Gastroesophageal sphincter (tissue), 4 donors: Measurements from ENCODE around the gene CLIP1. TPM values are rescaled to one million over a fixed set of nuclear protein-coding genes. Genes with fewer than 3 reads are reported as not detected.

ENCODE experiments used
- ATAC-seq: fragments of 150-250 bp; one replicate; pipeline ENCODE4 v1.9.1; 2016; ENCODE audit warnings: mild to moderate bottlenecking, moderate library complexity
- H3K27ac ChIP-seq, 4 donors: fragments of 200-600 bp; sonication (generic) in 3 of 4; 1 replicate in 3 of 4; 2 replicates in 1 of 4; pipeline ENCODE4 v1.5.1; 2016 to 2019
- H3K27me3 ChIP-seq: fragments of 200-600 bp; sonication (generic); one replicate; pipeline ENCODE4 v1.5.1; 2019
- H3K36me3 ChIP-seq, 2 donors: fragments of 200-600 bp; sonication (generic); one replicate each; pipeline ENCODE4 v1.5.1; 2019; ENCODE audit warnings: control low read depth in 1 of 2
- H3K4me1 ChIP-seq, 3 donors: fragments of 200-600 bp; sonication (generic); 1 replicate in 2 of 3; 2 replicates in 1 of 3; pipeline ENCODE4 v1.5.1; 2016 to 2019; ENCODE audit warnings: control low read depth in 2 of 3
- H3K4me3 ChIP-seq, 2 donors: fragments of 200-600 bp; sonication (generic); one replicate each; pipeline ENCODE4 v1.5.1; 2019; ENCODE audit warnings: mild to moderate bottlenecking in 1 of 2, moderate library complexity in 1 of 2
- H3K9me3 ChIP-seq, 3 donors: fragments of 200-600 bp; sonication (generic); one replicate each; pipeline ENCODE4 v1.5.1; 2017 to 2019; ENCODE audit warnings: control low read depth in 2 of 3
- EP300 ChIP-seq: sonication (generic); formaldehyde crosslinking; IDR thresholded peaks from one replicate; pipeline ENCODE4 v1.6.1; 2017; ENCODE audit warnings: antibody characterized with exemption, mild to moderate bottlenecking
- POLR2A ChIP-seq, 2 donors: fragments of 450-650 bp; IDR thresholded peaks; one replicate each; pipeline ENCODE4 v1.6.1; 2017; ENCODE audit warnings: antibody characterized with exemption in 2 of 2, mild to moderate bottlenecking in 2 of 2, moderate library complexity in 1 of 2
- POLR2AphosphoS5 ChIP-seq: sonication (generic); formaldehyde crosslinking; IDR thresholded peaks from one replicate; pipeline ENCODE4 v1.6.1; 2017; ENCODE audit warnings: antibody characterized with exemption
- WGBS, 2 donors: methylation state at CpG; one replicate each; pipeline ENCODE4 v1.1.5; 2018; ENCODE audit warnings: low coverage in 1 of 2; 5-methylcytosine and 5-hydroxymethylcytosine counted together
- total RNA-seq, 4 donors: library from RNA; depleted of rRNA; stranded (reverse); fragments of >200 nt; gene quantifications; one replicate each; pipeline ENCODE4 v1.1.0, GENCODE V29; 2016
- TF ChIP-seq, protein P1 (sequence below), 4 experiments: fragments of 200-600 bp in 2 of 4; fragments of 450-650 bp in 2 of 4; sonication (generic) in 1 of 4; IDR thresholded peaks; one replicate each; pipeline ENCODE4 v1.5.1; 2017 to 2019; ENCODE audit warnings: antibody characterized with exemption in 4 of 4, mild to moderate bottlenecking in 2 of 4, moderate library complexity in 2 of 4

Gene CLIP1
- total RNA-seq, 4 donors from 2014 or later = 186 to 272 (median 208) TPM

DNA sequence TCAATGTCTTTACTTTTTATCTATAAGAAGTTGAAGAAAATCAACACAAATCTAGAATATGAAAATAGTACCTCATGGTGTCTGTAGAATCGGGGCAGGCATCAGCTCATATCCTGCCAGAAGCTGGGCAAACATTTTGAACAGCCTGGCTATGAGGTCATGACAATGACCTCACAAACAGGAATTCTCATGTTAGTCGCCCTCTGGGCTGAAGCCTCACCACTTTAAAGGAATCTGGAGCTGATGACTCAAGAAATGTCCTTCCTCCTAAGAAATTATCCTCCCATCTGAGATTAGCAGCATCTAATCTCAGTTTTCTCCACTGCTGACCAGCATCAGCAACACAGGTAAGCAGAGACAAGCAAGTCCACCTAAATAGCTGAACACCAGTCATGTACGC, 27.1 kb downstream of the CLIP1 start:
- Histone ChIP-seq H3K27me3 (no peaks in the 10 kb centered on the region), H3K27ac (peak overlapping the region; percentile 27 to 94 (median 79)), H3K4me1 (peaks cover 0 to 68% (median 14%) of the 10 kb centered on the region in 3 donors), H3K9me3 (no peaks in the 10 kb centered on the region), H3K36me3 (no peaks in the 10 kb centered on the region), H3K4me3 (no peak overlapping the region)
- TF ChIP-seq EP300 (no peak), POLR2AphosphoS5 (peak; percentile 25)
- WGBS, 2 donors = 55 to 67% methylated on average over 3 of the region's 3 CpGs
- no peak for ATAC-seq

DNA sequence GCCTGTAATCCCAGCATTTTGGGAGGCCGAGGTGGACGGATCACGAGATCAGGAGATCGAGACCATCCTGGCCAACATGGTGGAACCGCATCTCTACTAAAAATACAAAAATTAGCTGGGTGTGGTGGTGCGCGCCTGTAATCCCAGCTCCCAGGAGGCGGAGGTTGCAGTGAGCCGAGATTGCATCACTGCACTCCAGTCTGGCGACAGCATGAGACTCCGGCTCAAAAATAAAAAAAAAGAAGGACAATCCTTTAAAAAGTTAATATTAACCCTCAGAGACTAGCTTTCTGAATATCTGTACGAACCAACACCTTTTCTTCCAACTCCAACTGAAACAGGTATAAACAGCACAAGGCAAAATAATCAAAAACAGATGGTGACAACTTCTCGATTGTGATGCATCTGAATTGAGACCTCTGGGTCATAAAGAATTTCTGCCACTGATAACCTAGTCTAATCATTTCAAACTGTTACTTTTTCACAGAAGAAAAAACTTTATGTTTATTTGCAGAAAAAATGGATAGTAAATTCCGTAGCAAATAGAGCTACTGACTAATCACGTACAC, 27.8 kb downstream of the CLIP1 start:
- Histone ChIP-seq H3K4me1 (peaks cover 0 to 63% (median 8%) of the 10 kb centered on the region in 3 donors), H3K27ac (peak overlapping the region; percentile 27 to 94 (median 79)), H3K9me3 (no peaks in the 10 kb centered on the region), H3K4me3 (no peak overlapping the region), H3K27me3 (no peaks in the 10 kb centered on the region), H3K36me3 (no peaks in the 10 kb centered on the region)
- ATAC-seq = peak; percentile 65
- TF ChIP-seq, protein P1, sequence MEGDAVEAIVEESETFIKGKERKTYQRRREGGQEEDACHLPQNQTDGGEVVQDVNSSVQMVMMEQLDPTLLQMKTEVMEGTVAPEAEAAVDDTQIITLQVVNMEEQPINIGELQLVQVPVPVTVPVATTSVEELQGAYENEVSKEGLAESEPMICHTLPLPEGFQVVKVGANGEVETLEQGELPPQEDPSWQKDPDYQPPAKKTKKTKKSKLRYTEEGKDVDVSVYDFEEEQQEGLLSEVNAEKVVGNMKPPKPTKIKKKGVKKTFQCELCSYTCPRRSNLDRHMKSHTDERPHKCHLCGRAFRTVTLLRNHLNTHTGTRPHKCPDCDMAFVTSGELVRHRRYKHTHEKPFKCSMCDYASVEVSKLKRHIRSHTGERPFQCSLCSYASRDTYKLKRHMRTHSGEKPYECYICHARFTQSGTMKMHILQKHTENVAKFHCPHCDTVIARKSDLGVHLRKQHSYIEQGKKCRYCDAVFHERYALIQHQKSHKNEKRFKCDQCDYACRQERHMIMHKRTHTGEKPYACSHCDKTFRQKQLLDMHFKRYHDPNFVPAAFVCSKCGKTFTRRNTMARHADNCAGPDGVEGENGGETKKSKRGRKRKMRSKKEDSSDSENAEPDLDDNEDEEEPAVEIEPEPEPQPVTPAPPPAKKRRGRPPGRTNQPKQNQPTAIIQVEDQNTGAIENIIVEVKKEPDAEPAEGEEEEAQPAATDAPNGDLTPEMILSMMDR (IDR thresholded peaks at IDR 0.05) = no peak
- TF ChIP-seq EP300 (no peak), POLR2AphosphoS5 (no peak)
- 60 to 82% methylated on average over 8 to 14 of the region's 15 CpGs for WGBS, 2 donors

DNA sequence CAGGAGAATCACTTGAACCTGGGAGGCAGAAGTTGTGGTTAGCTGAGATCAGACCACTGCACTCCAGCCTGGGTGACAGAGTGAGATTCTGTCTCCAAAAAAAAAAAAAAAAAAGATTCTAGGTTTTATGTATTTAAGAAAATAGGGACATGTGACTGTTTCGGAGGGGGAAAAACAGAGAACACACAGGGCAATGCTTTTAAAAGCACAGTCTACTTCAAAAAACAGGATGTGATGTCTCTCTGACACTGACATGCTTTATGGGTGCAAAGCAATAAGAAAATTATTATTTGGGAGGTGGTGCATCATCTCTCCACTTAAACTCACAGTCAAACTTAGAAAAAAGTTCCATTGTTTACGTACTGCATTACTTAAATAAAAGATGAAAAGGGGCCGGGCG, 28.7 kb downstream of the CLIP1 start:
- H3K4me1 ChIP-seq = peaks cover 0 to 63% (median 4%) of the 10 kb centered on the region in 3 donors
- ATAC-seq = no peak
- no peak overlapping the region for H3K4me3 ChIP-seq
- H3K9me3 ChIP-seq = no peaks in the 10 kb centered on the region
- TF ChIP-seq, protein P1 (IDR thresholded peaks at IDR 0.05) = no peak
- TF ChIP-seq POLR2A (IDR thresholded peaks at IDR 0.05) (no peak), EP300 (no peak), POLR2AphosphoS5 (no peak)
- WGBS, 2 donors = 87 to 93% methylated on average over 3 to 4 of the region's 4 CpGs
- no peaks in the 10 kb centered on the region for H3K36me3 ChIP-seq
- peak overlapping the region in 2 of 4 donors; percentile 11 to 94 for H3K27ac ChIP-seq
- H3K27me3 ChIP-seq = no peaks in the 10 kb centered on the region

DNA sequence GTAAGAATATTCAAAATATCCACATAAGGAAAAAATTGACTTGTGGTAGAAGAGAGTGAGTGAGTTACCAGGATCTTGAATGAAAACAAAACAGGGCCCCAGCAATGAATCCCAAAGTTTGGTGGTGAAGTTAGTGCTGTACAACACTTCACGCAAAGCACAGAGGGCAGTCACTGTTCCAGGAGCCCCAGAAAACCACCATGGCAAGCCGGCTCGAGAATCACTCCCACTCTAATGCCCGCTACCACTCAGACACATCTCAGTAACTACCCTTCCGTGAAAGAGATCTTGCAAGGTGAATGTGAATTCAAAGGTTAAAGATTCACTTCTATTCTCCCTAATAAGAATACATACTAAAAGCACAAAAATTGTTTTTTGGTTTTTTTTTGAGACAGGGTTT, 30.1 kb downstream of the CLIP1 start:
- Histone ChIP-seq H3K27ac (peak overlapping the region in 1 of 4 donors; percentile 94), H3K27me3 (no peaks in the 10 kb centered on the region), H3K9me3 (no peaks in the 10 kb centered on the region), H3K4me1 (peaks cover 0 to 60% (median 4%) of the 10 kb centered on the region in 3 donors), H3K4me3 (no peak overlapping the region), H3K36me3 (no peaks in the 10 kb centered on the region)
- no peak for ATAC-seq
- WGBS, 2 donors = 89 to 91% methylated on average over 5 of the region's 5 CpGs
- TF ChIP-seq, protein P1 (IDR thresholded peaks at IDR 0.05) = no peak

DNA sequence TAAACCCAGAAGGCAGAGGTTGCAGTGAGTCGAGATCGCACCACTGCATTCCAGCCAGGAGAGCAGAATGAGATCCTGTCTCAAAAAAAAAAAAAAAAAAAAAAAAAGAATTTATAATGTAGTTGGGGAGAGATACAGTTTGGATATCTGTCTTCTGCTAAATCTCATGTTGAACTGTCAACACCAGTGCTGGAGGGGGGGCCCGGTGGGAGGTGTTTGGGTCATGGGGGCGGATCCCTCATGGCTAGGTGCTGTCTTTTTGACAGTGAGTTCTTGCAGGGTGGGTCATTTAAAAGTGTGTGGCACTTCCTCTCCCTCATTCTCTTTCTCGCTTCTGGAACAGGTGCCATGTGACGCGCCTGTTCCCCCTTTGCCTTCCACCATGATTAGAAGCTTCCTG, 32.8 kb downstream of the CLIP1 start:
- TF ChIP-seq, protein P1 (IDR thresholded peaks at IDR 0.05) = no peak
- TF ChIP-seq POLR2AphosphoS5 (no peak), EP300 (no peak), POLR2A (IDR thresholded peaks at IDR 0.05) (no peak)
- H3K27me3 ChIP-seq = no peaks in the 10 kb centered on the region
- no peaks in the 10 kb centered on the region for H3K36me3 ChIP-seq
- H3K4me1 ChIP-seq = peaks cover 0 to 69% (median 4%) of the 10 kb centered on the region in 3 donors
- no peak overlapping the region for H3K4me3 ChIP-seq
- no peaks in the 10 kb centered on the region for H3K9me3 ChIP-seq
- H3K27ac ChIP-seq = peak overlapping the region in 1 of 4 donors; percentile 33
- no peak for ATAC-seq
- 95% methylated on average over 5 of the region's 7 CpGs; no CpG with 5 or more reads in 1 of the 2 donors for WGBS, 2 donors
